Measurements from ENCODE around the gene RHBDF2.

Gene RHBDF2

DNA sequence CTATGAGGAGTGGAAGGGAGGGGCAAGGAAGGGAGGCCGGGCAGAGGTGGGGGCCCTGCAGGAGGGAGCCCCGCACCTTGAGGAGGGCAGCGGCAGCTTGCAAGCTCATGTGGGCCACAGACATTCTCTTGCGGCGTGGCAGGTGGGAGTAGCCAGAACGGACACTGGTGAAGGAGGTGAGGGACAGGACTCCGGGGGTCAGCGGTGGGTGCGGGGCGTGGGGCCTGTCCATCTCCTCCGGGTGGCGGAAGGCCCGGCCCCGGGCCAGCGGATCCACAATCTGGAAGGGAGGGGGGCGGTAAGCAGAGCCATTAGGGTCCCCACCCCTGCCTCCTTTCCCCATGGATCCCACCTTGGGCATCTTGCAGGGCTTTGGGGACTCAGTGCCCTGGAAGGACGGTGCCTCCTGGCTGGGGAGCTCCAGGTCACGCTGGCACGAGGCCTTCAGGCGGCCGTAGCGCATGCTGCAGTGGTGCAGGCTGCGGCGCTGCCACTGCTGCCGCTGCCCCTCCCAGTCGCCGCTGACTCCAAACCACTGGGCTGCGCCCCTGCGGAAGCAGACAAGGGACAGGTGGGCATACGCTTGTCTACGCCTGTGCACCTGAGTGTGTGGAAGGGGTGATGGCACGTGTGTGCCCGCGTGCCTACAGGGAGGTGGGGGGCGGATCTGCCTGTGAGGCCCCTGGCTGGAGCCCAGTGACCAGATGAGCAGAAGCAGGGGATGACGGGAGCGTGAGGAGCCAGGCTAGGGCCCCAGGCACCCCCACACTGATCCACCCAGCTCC is 22.3 kb downstream of the RHBDF2 start:
- H3K36me3 ChIP-seq (ENCODE audit: control insufficient read depth, insufficient read depth, low read length): peaks cover 14% of the 10 kb centered on the region
- H3K4me3 ChIP-seq (ENCODE audit: low read depth, low read length): no peak overlapping the region
- H3K9me3 ChIP-seq (ENCODE audit: control insufficient read depth, insufficient read depth, low read length): no peaks in the 10 kb centered on the region
- no peaks in the 10 kb centered on the region for H3K27me3 ChIP-seq (ENCODE audit: control insufficient read depth, insufficient read depth, low read length)
- H3K4me1 ChIP-seq (ENCODE audit: control insufficient read depth, insufficient read depth, low read length): no peaks in the 10 kb centered on the region
- H3K9ac ChIP-seq (ENCODE audit: low read depth, low read length): no peak overlapping the region

DNA sequence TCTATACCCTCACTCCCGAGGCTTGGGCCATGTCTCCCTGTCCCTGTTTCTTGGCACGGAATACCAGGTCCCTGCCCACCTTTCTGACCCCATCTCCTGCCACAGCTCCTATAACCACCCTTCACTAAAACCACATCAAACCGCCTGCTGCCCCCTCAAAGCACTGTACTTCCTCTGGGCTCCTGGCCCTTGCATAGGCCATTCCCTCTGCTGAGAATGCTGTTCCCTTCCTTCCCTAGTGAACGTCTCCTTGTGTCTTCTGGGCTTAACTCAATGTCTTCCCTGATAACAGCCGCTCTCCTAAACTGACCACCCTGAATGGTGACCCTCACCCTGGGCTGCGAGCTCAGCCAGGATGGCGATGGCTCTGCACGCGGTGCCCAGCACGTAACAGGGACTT is 23.1 kb downstream of the RHBDF2 start:
- no peak overlapping the region for H3K4me3 ChIP-seq (ENCODE audit: low read depth, low read length)
- no peak overlapping the region for H3K9ac ChIP-seq (ENCODE audit: low read depth, low read length)
- H3K9me3 ChIP-seq (ENCODE audit: control insufficient read depth, insufficient read depth, low read length): no peaks in the 10 kb centered on the region
- H3K27me3 ChIP-seq (ENCODE audit: control insufficient read depth, insufficient read depth, low read length): no peaks in the 10 kb centered on the region
- no peaks in the 10 kb centered on the region for H3K4me1 ChIP-seq (ENCODE audit: control insufficient read depth, insufficient read depth, low read length)
- H3K36me3 ChIP-seq (ENCODE audit: control insufficient read depth, insufficient read depth, low read length): peaks cover 17% of the 10 kb centered on the region

DNA sequence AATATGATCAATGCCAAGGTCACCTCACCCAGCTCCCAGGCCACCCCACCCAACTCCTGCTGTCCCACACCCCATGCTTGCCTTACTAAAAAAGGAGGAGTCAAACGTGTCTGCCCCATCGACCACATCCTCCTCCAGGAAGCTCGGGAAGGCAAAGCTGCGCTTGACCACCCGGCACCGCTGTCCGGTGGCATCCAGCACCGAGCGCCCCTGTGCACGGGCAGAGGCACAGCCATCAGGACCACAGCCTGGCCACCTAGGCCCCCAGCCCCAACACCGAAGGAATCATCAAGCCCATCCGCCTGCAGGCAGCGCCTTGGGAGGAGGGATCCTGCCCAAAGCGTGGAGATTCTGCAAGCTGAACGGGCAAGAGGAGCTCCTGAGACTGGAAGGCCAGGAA is 23.6 kb downstream of the RHBDF2 start:
- peaks cover 21% of the 10 kb centered on the region for H3K36me3 ChIP-seq (ENCODE audit: control insufficient read depth, insufficient read depth, low read length)
- no peaks in the 10 kb centered on the region for H3K9me3 ChIP-seq (ENCODE audit: control insufficient read depth, insufficient read depth, low read length)
- no peak overlapping the region for H3K9ac ChIP-seq (ENCODE audit: low read depth, low read length)
- H3K27me3 ChIP-seq (ENCODE audit: control insufficient read depth, insufficient read depth, low read length): no peaks in the 10 kb centered on the region
- no peaks in the 10 kb centered on the region for H3K4me1 ChIP-seq (ENCODE audit: control insufficient read depth, insufficient read depth, low read length)
- no peak overlapping the region for H3K4me3 ChIP-seq (ENCODE audit: low read depth, low read length)

DNA sequence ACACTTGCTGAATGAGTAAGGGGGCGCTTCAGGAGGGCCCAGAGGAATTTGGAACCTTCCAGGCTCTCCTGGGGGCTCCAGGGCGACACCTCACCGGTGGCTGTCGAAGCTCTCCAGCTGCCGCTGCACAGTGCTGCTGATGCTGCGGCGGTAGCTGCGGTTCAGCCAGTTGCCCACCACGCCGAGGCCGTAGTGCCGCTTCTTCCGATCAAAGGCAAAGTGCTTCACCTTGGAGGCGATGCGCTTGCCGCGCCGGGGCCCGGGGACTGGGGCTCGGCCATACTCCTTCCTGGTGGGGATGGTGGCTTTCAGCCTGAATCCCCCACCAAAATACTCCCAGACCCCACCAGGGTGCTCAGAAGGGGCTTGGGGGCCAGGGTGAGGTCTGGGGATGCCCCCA is 24.5 kb downstream of the RHBDF2 start:
- Histone ChIP-seq H3K4me1 (ENCODE audit: control insufficient read depth, insufficient read depth, low read length) (no peaks in the 10 kb centered on the region), H3K9ac (ENCODE audit: low read depth, low read length) (no peak overlapping the region), H3K36me3 (ENCODE audit: control insufficient read depth, insufficient read depth, low read length) (peaks cover 29% of the 10 kb centered on the region), H3K9me3 (ENCODE audit: control insufficient read depth, insufficient read depth, low read length) (no peaks in the 10 kb centered on the region), H3K27me3 (ENCODE audit: control insufficient read depth, insufficient read depth, low read length) (no peaks in the 10 kb centered on the region), H3K4me3 (ENCODE audit: low read depth, low read length) (no peak overlapping the region)

DNA sequence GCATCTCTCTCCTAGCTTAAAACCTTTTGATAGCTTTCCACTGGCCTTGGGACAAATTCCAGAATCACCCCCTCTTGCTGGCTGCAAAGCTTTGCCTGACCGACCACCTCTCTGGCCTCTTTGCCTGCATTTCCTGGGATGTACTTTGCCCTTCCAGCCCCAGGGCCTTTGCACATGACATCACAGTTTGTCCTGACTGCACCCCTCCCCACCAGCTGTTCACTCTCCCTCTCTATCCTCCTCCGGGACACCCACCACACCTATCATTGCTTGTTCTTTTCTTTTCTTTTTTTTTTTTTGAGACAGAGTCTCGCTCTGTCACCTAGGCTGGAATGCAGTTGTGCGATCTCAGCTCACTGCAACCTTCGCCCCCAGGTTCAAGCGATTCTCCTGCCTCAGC is 25.9 kb downstream of the RHBDF2 start:
- Histone ChIP-seq H3K9ac (ENCODE audit: low read depth, low read length) (no peak overlapping the region), H3K4me3 (ENCODE audit: low read depth, low read length) (no peak overlapping the region), H3K9me3 (ENCODE audit: control insufficient read depth, insufficient read depth, low read length) (no peaks in the 10 kb centered on the region), H3K36me3 (ENCODE audit: control insufficient read depth, insufficient read depth, low read length) (peaks cover 31% of the 10 kb centered on the region), H3K4me1 (ENCODE audit: control insufficient read depth, insufficient read depth, low read length) (no peaks in the 10 kb centered on the region), H3K27me3 (ENCODE audit: control insufficient read depth, insufficient read depth, low read length) (no peaks in the 10 kb centered on the region)

DNA sequence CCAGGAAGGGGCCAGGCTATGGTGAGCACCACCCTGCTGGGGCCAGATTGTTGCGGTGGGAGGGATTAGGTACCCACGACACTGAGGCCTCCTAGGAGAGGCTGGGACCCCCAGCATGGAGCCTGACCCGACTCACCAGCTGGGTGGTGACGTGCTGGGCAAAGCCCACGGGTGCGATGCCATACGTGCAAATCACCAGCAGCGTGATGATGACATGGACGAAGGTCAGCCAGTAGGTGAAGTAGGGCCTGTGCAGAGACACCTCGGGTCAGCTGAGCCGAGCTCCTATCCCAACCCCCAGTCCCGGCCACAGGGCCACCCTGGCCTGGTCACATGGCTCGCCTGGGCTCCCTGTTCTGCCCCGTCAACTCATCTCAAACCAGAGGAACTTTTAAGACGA is 26.3 kb downstream of the RHBDF2 start:
- H3K9ac ChIP-seq (ENCODE audit: low read depth, low read length): no peak overlapping the region

DNA sequence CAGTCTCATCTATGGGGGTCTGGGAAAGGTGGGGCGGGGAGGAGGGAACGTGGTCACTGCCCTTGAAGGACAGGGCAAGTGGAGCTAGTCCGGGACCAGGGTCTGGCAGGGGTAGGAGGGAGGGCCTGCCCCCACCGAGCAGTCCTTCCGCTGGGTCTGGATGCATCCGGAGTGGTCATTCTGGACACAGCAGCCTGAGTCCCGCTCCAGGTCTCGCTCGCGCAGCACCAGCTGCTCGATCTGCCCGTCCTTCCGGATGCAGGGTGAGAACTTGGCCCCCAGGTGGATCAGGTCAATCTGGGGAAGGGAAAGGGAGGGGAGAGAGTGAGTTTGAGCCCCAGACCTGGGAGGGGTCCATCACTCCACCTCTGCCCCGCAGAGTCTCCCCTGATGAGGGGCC is 27.0 kb downstream of the RHBDF2 start:
- Histone ChIP-seq H3K4me1 (ENCODE audit: control insufficient read depth, insufficient read depth, low read length) (no peaks in the 10 kb centered on the region), H3K4me3 (ENCODE audit: low read depth, low read length) (no peak overlapping the region), H3K9me3 (ENCODE audit: control insufficient read depth, insufficient read depth, low read length) (no peaks in the 10 kb centered on the region), H3K27me3 (ENCODE audit: control insufficient read depth, insufficient read depth, low read length) (no peaks in the 10 kb centered on the region), H3K36me3 (ENCODE audit: control insufficient read depth, insufficient read depth, low read length) (peaks cover 28% of the 10 kb centered on the region), H3K9ac (ENCODE audit: low read depth, low read length) (no peak overlapping the region)

More for the DNA sequence above, 26.3 kb downstream of the RHBDF2 start:
- no peaks in the 10 kb centered on the region for H3K9me3 ChIP-seq (ENCODE audit: control insufficient read depth, insufficient read depth, low read length)
- H3K36me3 ChIP-seq (ENCODE audit: control insufficient read depth, insufficient read depth, low read length): peaks cover 31% of the 10 kb centered on the region
- no peaks in the 10 kb centered on the region for H3K27me3 ChIP-seq (ENCODE audit: control insufficient read depth, insufficient read depth, low read length)
- no peak overlapping the region for H3K4me3 ChIP-seq (ENCODE audit: low read depth, low read length)
- H3K4me1 ChIP-seq (ENCODE audit: control insufficient read depth, insufficient read depth, low read length): no peaks in the 10 kb centered on the region

DNA sequence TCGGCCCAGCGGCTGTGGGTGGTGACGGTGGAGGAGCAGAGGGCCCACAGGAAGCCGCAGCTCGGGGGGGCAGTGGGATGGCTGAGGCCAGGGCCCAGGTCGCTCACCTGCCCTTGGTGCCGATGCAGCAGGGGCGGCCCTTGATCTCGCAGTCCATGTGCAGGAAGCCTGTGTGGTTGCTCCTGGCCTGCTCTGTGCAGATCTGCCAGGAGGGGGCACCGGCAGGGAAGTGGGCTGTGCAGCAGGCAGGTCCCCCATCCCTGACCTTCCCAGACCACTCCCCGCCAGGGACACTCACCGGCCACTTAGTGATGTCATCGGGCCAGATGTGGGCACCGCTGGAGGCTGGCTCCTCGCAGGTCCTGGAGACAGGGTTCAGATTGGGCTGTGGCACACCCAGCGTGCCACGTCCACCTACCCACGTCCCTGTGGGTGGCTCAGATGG is 27.7 kb downstream of the RHBDF2 start:
- Histone ChIP-seq H3K4me3 (ENCODE audit: low read depth, low read length) (no peak overlapping the region), H3K9ac (ENCODE audit: low read depth, low read length) (no peak overlapping the region)

DNA sequence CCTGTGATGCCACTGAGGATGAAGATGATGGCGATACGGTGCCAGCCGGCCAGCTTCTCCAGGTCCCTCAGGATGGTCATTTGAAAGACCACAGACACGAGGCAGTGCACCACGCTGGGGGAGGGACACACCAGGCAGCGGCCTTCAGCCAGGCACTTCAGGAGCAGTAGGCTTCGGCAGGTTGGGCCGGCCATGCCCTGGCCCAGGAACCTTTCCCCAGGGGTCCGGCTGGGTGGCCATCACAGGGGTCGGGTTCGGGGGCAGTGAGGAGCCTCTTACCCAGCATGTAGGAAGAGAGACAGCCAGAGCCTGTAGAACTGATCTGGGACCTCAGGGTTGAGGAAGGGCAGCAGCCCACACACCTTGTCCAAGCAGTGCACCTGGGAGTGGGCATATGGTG is 28.5 kb downstream of the RHBDF2 start:
- no peaks in the 10 kb centered on the region for H3K27me3 ChIP-seq (ENCODE audit: control insufficient read depth, insufficient read depth, low read length)
- H3K4me3 ChIP-seq (ENCODE audit: low read depth, low read length): no peak overlapping the region
- H3K36me3 ChIP-seq (ENCODE audit: control insufficient read depth, insufficient read depth, low read length): peaks cover 21% of the 10 kb centered on the region
- H3K4me1 ChIP-seq (ENCODE audit: control insufficient read depth, insufficient read depth, low read length): no peaks in the 10 kb centered on the region
- no peaks in the 10 kb centered on the region for H3K9me3 ChIP-seq (ENCODE audit: control insufficient read depth, insufficient read depth, low read length)
- H3K9ac ChIP-seq (ENCODE audit: low read depth, low read length): no peak overlapping the region

More for the DNA sequence above, 27.7 kb downstream of the RHBDF2 start:
- Histone ChIP-seq H3K36me3 (ENCODE audit: control insufficient read depth, insufficient read depth, low read length) (peaks cover 25% of the 10 kb centered on the region), H3K4me1 (ENCODE audit: control insufficient read depth, insufficient read depth, low read length) (no peaks in the 10 kb centered on the region), H3K9me3 (ENCODE audit: control insufficient read depth, insufficient read depth, low read length) (no peaks in the 10 kb centered on the region), H3K27me3 (ENCODE audit: control insufficient read depth, insufficient read depth, low read length) (no peaks in the 10 kb centered on the region)

DNA sequence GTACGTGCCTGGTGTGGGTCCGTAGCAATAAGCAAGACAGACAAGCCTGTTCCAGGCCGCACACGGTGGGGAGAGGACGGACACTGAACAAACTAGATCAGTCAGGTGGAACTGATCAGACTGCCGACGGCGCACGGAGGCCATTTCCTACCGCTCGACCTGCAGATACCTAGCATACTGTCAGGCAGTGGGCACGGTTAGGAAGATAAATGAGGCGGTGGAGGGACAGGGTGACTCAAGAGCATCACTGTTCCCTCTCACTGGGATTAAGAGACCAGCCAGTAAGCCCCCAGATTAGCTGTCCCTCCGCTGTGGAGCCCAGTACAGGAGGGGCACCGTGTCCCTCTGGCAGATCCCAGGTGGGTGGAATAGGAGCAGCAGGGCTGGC is 29.0 kb downstream of the RHBDF2 start:
- no peak overlapping the region for H3K4me3 ChIP-seq (ENCODE audit: low read depth, low read length)
- peaks cover 21% of the 10 kb centered on the region for H3K36me3 ChIP-seq (ENCODE audit: control insufficient read depth, insufficient read depth, low read length)
- H3K9me3 ChIP-seq (ENCODE audit: control insufficient read depth, insufficient read depth, low read length): no peaks in the 10 kb centered on the region
- no peak overlapping the region for H3K9ac ChIP-seq (ENCODE audit: low read depth, low read length)
- H3K27me3 ChIP-seq (ENCODE audit: control insufficient read depth, insufficient read depth, low read length): no peaks in the 10 kb centered on the region
- no peaks in the 10 kb centered on the region for H3K4me1 ChIP-seq (ENCODE audit: control insufficient read depth, insufficient read depth, low read length)

DNA sequence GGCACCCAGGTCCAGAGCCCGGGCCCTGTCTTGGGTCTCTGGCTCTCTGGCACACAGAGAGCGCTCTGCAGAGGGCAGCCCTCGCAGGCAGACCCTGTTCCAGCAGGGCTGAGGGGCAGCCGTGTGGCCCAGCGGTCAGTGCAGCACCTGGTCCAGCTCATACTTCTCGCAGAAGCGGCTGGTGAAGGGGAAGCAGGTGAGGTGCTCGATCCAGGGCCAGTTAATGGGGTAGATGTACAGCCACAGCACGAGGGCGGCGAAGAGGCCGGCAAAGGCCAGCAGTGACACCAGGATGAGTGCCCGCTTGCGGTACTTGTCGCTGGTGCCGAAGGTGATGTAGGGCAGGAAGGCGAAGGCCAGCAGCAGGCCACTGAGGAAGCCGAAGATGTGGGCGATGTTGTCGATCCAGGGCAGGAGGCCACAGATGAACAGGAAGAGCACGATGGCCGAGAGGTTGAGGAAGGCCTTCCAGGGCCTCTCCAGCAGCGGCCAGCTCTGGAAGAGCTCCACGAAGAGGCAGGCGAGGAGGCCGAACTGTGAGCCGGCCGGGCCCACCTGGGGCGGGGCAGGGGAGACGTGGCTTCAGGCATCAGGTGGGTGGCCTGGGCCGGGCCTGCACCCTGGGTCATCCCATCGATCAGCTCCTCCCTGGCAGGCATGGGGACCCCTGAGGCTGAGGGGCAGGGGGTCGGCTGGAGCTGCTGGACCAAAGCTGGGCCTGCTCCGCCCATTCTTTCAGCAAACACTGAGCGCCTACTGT is 29.5 kb downstream of the RHBDF2 start:
- H3K36me3 ChIP-seq (ENCODE audit: control insufficient read depth, insufficient read depth, low read length): peaks cover 21% of the 10 kb centered on the region
- no peaks in the 10 kb centered on the region for H3K27me3 ChIP-seq (ENCODE audit: control insufficient read depth, insufficient read depth, low read length)
- H3K9me3 ChIP-seq (ENCODE audit: control insufficient read depth, insufficient read depth, low read length): no peaks in the 10 kb centered on the region
- no peaks in the 10 kb centered on the region for H3K4me1 ChIP-seq (ENCODE audit: control insufficient read depth, insufficient read depth, low read length)
- no peak overlapping the region for H3K9ac ChIP-seq (ENCODE audit: low read depth, low read length)
- H3K4me3 ChIP-seq (ENCODE audit: low read depth, low read length): no peak overlapping the region
